Thyroid gland (tissue), 4 donors: Measurements from ENCODE around the gene RHBDL2. TPM values are rescaled to one million over a fixed set of nuclear protein-coding genes. Genes with fewer than 3 reads are reported as not detected.

Experiments used
- DNase-seq, 2 donors: peaks; one replicate each; pipeline ENCODE4 v3.0.0-alpha.2; 2019
- H3K27ac ChIP-seq, 3 donors: fragments of 200-600 bp; sonication (generic); 1 replicate in 2 of 3; 2 replicates in 1 of 3; pipeline ENCODE4 v1.5.1; 2016 to 2019; ENCODE audit warnings: mild to moderate bottlenecking in 1 of 3, moderate library complexity in 1 of 3
- H3K27me3 ChIP-seq: fragments of 200-600 bp; sonication (generic); one replicate; pipeline ENCODE4 v1.5.1; 2019
- H3K36me3 ChIP-seq, 2 donors: fragments of 200-600 bp; sonication (generic); one replicate each; pipeline ENCODE4 v1.5.1; 2016 to 2019
- H3K4me1 ChIP-seq, 2 donors: fragments of 200-600 bp; sonication (generic); one replicate each; pipeline ENCODE4 v1.5.1; 2017 to 2019
- H3K4me3 ChIP-seq, 3 donors: fragments of 200-600 bp; sonication (generic); replicated peaks in 1 of 3; 1 replicate in 2 of 3; 2 replicates in 1 of 3; pipeline ENCODE4 v1.5.1; 2016; ENCODE audit warnings: mild to moderate bottlenecking in 1 of 3
- H3K9me3 ChIP-seq: fragments of 200-600 bp; sonication (generic); one replicate; pipeline ENCODE4 v1.5.1; 2017
- POLR2A ChIP-seq, 2 donors: fragments of 450-650 bp; IDR thresholded peaks; one replicate each; pipeline ENCODE4 v1.6.1; 2017; ENCODE audit warnings: antibody characterized with exemption in 2 of 2, mild to moderate bottlenecking in 2 of 2, moderate library complexity in 1 of 2
- WGBS, 2 donors: methylation state at CpG; one replicate each; pipeline ENCODE4 v1.1.5; 2017; 5-methylcytosine and 5-hydroxymethylcytosine counted together
- intact Hi-C: fragments of 100-400 bp; cut with DNase I; formaldehyde crosslinking; loops from one replicate; pipeline ENCODE4 v1.15.1; 2023
- total RNA-seq, 4 donors: library from RNA; depleted of rRNA; stranded (reverse); fragments of >200 nt; gene quantifications; one replicate each; pipeline ENCODE4 v1.2.3, GENCODE V29; 2016
- TF ChIP-seq, protein P1 (sequence below), 6 experiments: fragments of 200-600 bp in 3 of 6; fragments of 450-650 bp in 3 of 6; sonication (generic) in 3 of 6; IDR thresholded peaks; one replicate each; pipeline ENCODE4 v1.5.1; 2016 to 2019; ENCODE audit warnings: antibody characterized with exemption in 6 of 6, mild to moderate bottlenecking in 2 of 6, inconsistent platforms in 1 of 6, moderate library complexity in 1 of 6

The RHBDL2 gene
- total RNA-seq, 4 donors from 2014 or later: not detected

DNA sequence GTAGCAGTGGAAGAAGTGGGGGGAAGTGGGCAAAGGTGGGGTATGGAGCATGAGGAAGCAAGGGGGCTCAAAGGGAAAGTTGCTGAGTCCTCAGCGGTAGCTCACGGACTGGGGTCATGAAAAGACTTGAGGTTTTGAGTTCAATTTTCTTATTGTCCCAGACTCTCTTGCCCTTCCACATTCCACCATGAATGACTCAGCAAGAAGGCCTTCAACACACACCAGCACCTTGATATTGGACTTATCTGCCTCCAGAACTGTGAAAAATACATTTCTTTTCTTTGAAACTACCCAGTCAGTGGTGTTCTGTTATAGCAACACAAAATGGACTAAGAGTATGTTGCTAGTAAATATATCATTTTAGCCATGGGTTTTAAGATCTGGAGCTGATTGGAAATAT is 17.3 kb upstream of the RHBDL2 start:
- Histone ChIP-seq H3K27ac (no peak overlapping the region), H3K4me3 (no peak overlapping the region), H3K36me3 (no peaks in the 10 kb centered on the region), H3K27me3 (no peaks in the 10 kb centered on the region), H3K9me3 (no peaks in the 10 kb centered on the region), H3K4me1 (no peaks in the 10 kb centered on the region)
- WGBS, 2 donors: 96 to 100% methylated on average over 2 of the region's 2 CpGs
- intact Hi-C loops: no loop called here
- DNase-seq: no peak
- TF ChIP-seq, protein P1, sequence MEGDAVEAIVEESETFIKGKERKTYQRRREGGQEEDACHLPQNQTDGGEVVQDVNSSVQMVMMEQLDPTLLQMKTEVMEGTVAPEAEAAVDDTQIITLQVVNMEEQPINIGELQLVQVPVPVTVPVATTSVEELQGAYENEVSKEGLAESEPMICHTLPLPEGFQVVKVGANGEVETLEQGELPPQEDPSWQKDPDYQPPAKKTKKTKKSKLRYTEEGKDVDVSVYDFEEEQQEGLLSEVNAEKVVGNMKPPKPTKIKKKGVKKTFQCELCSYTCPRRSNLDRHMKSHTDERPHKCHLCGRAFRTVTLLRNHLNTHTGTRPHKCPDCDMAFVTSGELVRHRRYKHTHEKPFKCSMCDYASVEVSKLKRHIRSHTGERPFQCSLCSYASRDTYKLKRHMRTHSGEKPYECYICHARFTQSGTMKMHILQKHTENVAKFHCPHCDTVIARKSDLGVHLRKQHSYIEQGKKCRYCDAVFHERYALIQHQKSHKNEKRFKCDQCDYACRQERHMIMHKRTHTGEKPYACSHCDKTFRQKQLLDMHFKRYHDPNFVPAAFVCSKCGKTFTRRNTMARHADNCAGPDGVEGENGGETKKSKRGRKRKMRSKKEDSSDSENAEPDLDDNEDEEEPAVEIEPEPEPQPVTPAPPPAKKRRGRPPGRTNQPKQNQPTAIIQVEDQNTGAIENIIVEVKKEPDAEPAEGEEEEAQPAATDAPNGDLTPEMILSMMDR (IDR thresholded peaks at IDR 0.05): no peak
- no peak for TF ChIP-seq POLR2A (IDR thresholded peaks at IDR 0.05)

DNA sequence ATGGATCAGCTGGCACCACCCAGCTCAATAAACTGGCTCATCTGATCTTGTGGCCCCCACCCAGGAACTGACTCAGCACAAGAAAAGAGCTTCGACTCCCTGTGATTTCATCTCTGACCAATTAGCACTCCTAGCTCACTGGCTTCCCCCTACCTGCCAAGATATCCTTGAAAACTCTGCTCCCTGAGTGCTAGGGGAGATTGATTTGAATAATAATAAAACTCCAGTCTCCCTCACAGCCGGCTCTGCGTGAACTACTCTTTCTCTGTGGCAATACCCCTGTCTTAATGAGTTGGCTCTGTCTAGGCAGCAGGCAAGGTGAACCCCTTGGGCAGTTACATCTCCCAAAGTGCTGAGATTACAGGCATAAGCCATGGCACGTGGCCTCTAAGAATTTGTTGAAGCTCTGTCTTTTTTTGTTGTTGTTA is 11.8 kb upstream of the RHBDL2 start:
- DNase-seq: no peak
- 36 to 43% methylated on average over 4 of the region's 4 CpGs for WGBS, 2 donors
- H3K9me3 ChIP-seq: no peaks in the 10 kb centered on the region

DNA sequence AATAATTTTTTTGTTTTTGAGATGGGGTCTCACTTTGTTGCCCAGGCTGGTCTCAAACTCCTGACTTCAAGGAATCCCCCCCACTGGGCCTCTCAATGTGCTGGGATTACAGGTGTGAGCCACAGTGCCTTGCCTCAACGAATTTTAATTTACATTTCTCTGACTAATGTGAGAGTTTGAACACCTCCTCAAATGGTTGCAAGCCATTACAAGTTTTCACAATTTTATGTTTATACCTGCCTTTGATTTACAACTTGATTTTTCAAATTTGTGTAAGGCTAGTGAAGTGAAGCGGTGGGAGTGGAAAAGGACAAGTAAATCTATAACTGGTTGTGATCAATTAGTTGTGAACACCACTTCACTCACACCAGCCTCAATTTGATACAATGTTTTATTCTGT is 8.9 kb upstream of the RHBDL2 start:
- TF ChIP-seq POLR2A (IDR thresholded peaks at IDR 0.05): no peak
- TF ChIP-seq, protein P1 (IDR thresholded peaks at IDR 0.05): no peak
- no peak overlapping the region for H3K4me3 ChIP-seq
- H3K27ac ChIP-seq: no peak overlapping the region
- H3K9me3 ChIP-seq: no peaks in the 10 kb centered on the region
- peaks cover 6% of the 10 kb centered on the region in 2 donors for H3K4me1 ChIP-seq
- H3K27me3 ChIP-seq: no peaks in the 10 kb centered on the region
- intact Hi-C loops: no loop called here
- DNase-seq: no peak
- WGBS, 2 donors: 74 to 83% methylated on average over 2 of the region's 2 CpGs
- no peaks in the 10 kb centered on the region for H3K36me3 ChIP-seq

More for the DNA sequence above, 11.8 kb upstream of the RHBDL2 start:
- no peak for TF ChIP-seq POLR2A (IDR thresholded peaks at IDR 0.05)
- TF ChIP-seq, protein P1 (IDR thresholded peaks at IDR 0.05): no peak
- Histone ChIP-seq H3K4me3 (no peak overlapping the region), H3K27me3 (no peaks in the 10 kb centered on the region), H3K36me3 (no peaks in the 10 kb centered on the region), H3K27ac (no peak overlapping the region), H3K4me1 (peaks cover 6% of the 10 kb centered on the region in 2 donors)
- intact Hi-C loops: no loop called here

DNA sequence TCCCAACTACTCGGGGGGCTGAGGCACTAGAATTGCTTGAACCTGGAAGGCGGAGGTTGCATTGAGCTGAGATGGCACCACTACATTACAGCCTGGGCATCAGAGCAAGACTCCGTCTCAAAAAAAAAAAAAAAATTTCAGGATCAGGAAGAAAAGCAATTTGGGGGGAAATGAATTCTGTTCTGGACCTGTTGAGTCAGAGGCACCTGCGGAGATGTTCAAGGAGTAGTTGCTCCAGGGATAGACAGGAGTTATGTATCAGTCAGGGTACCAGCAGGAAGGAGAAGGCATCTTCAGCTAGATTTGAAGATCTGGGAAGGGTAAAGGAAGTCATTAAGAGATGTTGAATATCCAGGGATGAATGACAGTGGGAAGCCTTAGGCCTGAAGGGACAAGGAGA is 2.9 kb upstream of the RHBDL2 start:
- Histone ChIP-seq H3K4me3 (no peak overlapping the region), H3K27ac (no peak overlapping the region)
- intact Hi-C loops: no loop called here

DNA sequence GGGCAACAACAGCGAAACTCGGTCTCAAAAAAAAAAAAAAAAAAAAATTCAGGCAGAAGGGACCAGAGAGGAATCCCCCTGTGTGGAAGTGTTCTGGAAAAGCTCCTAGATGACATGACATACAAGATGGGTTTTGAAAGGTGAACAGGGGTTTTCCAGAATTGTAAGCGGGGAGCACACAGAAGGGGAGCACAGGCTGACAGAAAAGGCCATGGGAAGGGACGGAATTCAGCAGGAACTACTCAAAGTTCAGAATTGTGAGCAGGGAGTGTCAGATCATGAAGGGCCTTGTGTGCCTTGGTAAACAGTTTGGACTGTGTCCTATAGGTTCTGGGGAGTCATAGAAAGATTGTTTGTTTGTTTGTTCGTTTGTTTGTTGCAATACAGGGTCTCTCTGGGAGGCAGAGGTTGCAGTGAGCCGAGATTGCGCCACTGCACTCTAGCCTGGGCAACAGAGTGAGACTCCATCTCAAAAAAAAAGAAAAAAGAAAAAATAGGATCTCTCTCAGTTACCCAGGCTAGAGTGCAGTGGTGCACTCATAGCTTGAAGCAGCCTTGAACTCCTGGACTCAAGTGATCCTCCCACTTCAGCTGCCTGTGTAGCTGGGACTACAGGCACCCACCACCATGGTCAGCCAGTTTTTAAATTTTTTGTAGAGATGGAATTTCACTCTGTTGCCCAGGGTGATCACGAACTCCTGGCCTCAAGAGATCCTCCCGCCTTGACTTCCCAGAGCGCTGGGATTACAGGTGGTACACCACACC is 1.2 kb upstream of the RHBDL2 start:
- intact Hi-C loops: no loop called here

More for the DNA sequence above, 2.9 kb upstream of the RHBDL2 start:
- TF ChIP-seq POLR2A (IDR thresholded peaks at IDR 0.05): no peak
- TF ChIP-seq, protein P1 (IDR thresholded peaks at IDR 0.05): no peak
- peaks cover 0 to 4% of the 10 kb centered on the region in 2 donors for H3K4me1 ChIP-seq
- no peak for DNase-seq
- H3K27me3 ChIP-seq: no peaks in the 10 kb centered on the region
- WGBS, 2 donors: 91 to 96% methylated on average over 4 of the region's 4 CpGs
- no peaks in the 10 kb centered on the region for H3K9me3 ChIP-seq
- no peaks in the 10 kb centered on the region for H3K36me3 ChIP-seq

More for the DNA sequence above, 1.2 kb upstream of the RHBDL2 start:
- no peaks in the 10 kb centered on the region for H3K9me3 ChIP-seq
- 95 to 96% methylated on average over 10 of the region's 10 CpGs for WGBS, 2 donors
- H3K27me3 ChIP-seq: no peaks in the 10 kb centered on the region
- no peak for DNase-seq
- no peak for TF ChIP-seq POLR2A (IDR thresholded peaks at IDR 0.05)
- TF ChIP-seq, protein P1 (IDR thresholded peaks at IDR 0.05): no peak
- H3K4me1 ChIP-seq: peaks cover 0 to 4% of the 10 kb centered on the region in 2 donors
- no peak overlapping the region for H3K4me3 ChIP-seq
- H3K36me3 ChIP-seq: no peaks in the 10 kb centered on the region
- no peak overlapping the region for H3K27ac ChIP-seq
